Keratinocyte (primary cell): Measurements from ENCODE around the gene SLC12A5. TPM values are rescaled to one million over a fixed set of nuclear protein-coding genes. Genes with fewer than 3 reads are reported as not detected.

ENCODE experiments used
- DNase-seq: peaks from one replicate; pipeline ENCODE4 v3.0.0-alpha.2; 2011; ENCODE audit warnings: low read depth, missing footprints, low spot score
- FAIRE-seq: peaks from 2 replicates; lab custom pipeline; 2011; peaks lifted over from hg19 to GRCh38; lab: Jason Lieb, UNC
- H2AFZ ChIP-seq: 2 replicates; pipeline ENCODE4 v1.6.0; 2012; ENCODE audit warnings: low read length, control low read depth, inconsistent platforms; ENCODE audit not compliant: control insufficient read depth
- H3K27ac ChIP-seq: 2 replicates; pipeline ENCODE4 v1.5.1; 2011; ENCODE audit warnings: low read length; ENCODE audit not compliant: control insufficient read depth, insufficient read depth
- H3K27me3 ChIP-seq: 3 replicates; pipeline ENCODE4 v1.6.0; 2011; ENCODE audit warnings: low read length; ENCODE audit not compliant: control insufficient read depth, insufficient read depth; ENCODE audit errors: extremely low read depth
- H3K36me3 ChIP-seq, 2 experiments: 2 replicates in 1 of 2; 3 replicates in 1 of 2; pipeline ENCODE4 v1.5.1; 2011; ENCODE audit warnings: low read length in 2 of 2, mild to moderate bottlenecking in 1 of 2; ENCODE audit not compliant: control insufficient read depth in 2 of 2, insufficient read depth in 2 of 2; ENCODE audit errors: extremely low read depth in 1 of 2
- H3K4me1 ChIP-seq: 3 replicates; pipeline ENCODE4 v1.5.1; 2011; ENCODE audit warnings: low read length; ENCODE audit not compliant: control insufficient read depth, insufficient read depth; ENCODE audit errors: extremely low read depth
- H3K4me2 ChIP-seq: 3 replicates; pipeline ENCODE4 v1.6.0; 2011; ENCODE audit warnings: low read depth, low read length; ENCODE audit not compliant: control insufficient read depth, insufficient read depth; ENCODE audit errors: extremely low read depth
- H3K4me3 ChIP-seq, 3 experiments: fragments of 200-600 bp in 1 of 3; sonication (generic) in 1 of 3; 2 replicates in 2 of 3; 3 replicates in 1 of 3; pipeline ENCODE4 v1.5.1; 2011 to 2016; ENCODE audit warnings: low read length in 3 of 3, mild to moderate bottlenecking in 3 of 3, control low read depth in 2 of 3, inconsistent platforms in 1 of 3, low read depth in 1 of 3, mixed read lengths in 1 of 3, mixed run types in 1 of 3, moderate library complexity in 1 of 3; ENCODE audit not compliant: control insufficient read depth in 2 of 3, insufficient read depth in 2 of 3; ENCODE audit errors: extremely low read depth in 1 of 3
- H3K79me2 ChIP-seq: 2 replicates; pipeline ENCODE4 v1.6.0; 2012; ENCODE audit warnings: low read length; ENCODE audit not compliant: control insufficient read depth, insufficient read depth
- H3K9ac ChIP-seq: 3 replicates; pipeline ENCODE4 v1.6.0; 2011; ENCODE audit warnings: low read length; ENCODE audit not compliant: control insufficient read depth, insufficient read depth; ENCODE audit errors: extremely low read depth
- H3K9me1 ChIP-seq: 3 replicates; pipeline ENCODE4 v1.6.0; 2011; ENCODE audit warnings: low read length; ENCODE audit not compliant: control insufficient read depth, insufficient read depth; ENCODE audit errors: extremely low read depth
- H3K9me3 ChIP-seq: 2 replicates; pipeline ENCODE4 v1.5.1; 2012; ENCODE audit warnings: low read depth, low read length; ENCODE audit not compliant: control insufficient read depth
- H4K20me1 ChIP-seq: 3 replicates; pipeline ENCODE4 v1.6.0; 2011; ENCODE audit warnings: low read length; ENCODE audit not compliant: control insufficient read depth, insufficient read depth; ENCODE audit errors: extremely low read depth
- EZH2 ChIP-seq: IDR thresholded peaks from one replicate; pipeline ENCODE4 v1.6.1; 2012; ENCODE audit warnings: inconsistent platforms, mild to moderate bottlenecking, low read length, moderate library complexity
- dilution Hi-C: fragments of 300-500 bp; cut with MboI; formaldehyde crosslinking; loops from one replicate; pipeline ENCODE4 v1.7.0; 2020; ENCODE audit warnings: low sequenced_read_pairs; ENCODE audit not compliant: extremely low pct_ligation_motif_present
- polyA plus RNA-seq, 5 experiments: library from polyadenylated mRNA; depleted of rRNA in 3 of 5; stranded (reverse) in 3 of 5; stranded (forward) in 1 of 5; unstranded in 1 of 5; fragments of >200 nt; gene quantifications; 1 replicate in 1 of 5; 2 replicates in 3 of 5; 3 replicates in 1 of 5; pipeline versions ENCODE4 v1.2.1 to v1.2.3, GENCODE V29; 2011 to 2012; ENCODE audit warnings: missing spikeins in 2 of 5, low read depth in 1 of 5, low replicate concordance in 1 of 5
- TF ChIP-seq, protein P1 (sequence below), 3 experiments: IDR thresholded peaks in 1 of 3; conservative IDR thresholded peaks in 1 of 3; optimal IDR thresholded peaks in 1 of 3; 2 replicates in 2 of 3; 3 replicates in 1 of 3; pipeline versions ENCODE3 to v1.5.1; 2011; ENCODE audit warnings: low read length in 3 of 3, mild to moderate bottlenecking in 3 of 3, moderate library complexity in 2 of 3, control low read depth in 1 of 3, inconsistent platforms in 1 of 3; ENCODE audit not compliant: insufficient read depth in 2 of 3; ENCODE audit errors: extremely low read depth in 1 of 3

The SLC12A5 gene
- polyA plus RNA-seq, 1 donor (not counting 4 experiments of a cell fraction or from before 2014, with no cell fraction given) = not detected

- Histone ChIP-seq H3K79me2 (no peaks in the 10 kb centered on the region), H3K36me3 (peaks cover 34 to 44% of the 10 kb centered on the region in 2 experiments)
Measured at GRCh38 chr20:46062151-46062550, 33.1 kb downstream of the SLC12A5 start.

GRCh38 chr20:46062621-46063020 lies 33.6 kb downstream of the SLC12A5 start:
- no peak overlapping the region for H3K4me3 ChIP-seq
- dilution Hi-C loops = no loop called here
- H3K9me3 ChIP-seq = no peaks in the 10 kb centered on the region
- H2AFZ ChIP-seq = no peak overlapping the region
- peaks cover 8% of the 10 kb centered on the region for H3K27me3 ChIP-seq
- no peaks in the 10 kb centered on the region for H3K79me2 ChIP-seq
- DNase-seq (no peak), FAIRE-seq (no peak)
- peaks cover 2% of the 10 kb centered on the region for H3K9me1 ChIP-seq
- H3K36me3 ChIP-seq = peaks cover 34 to 45% of the 10 kb centered on the region in 2 experiments
- no peak overlapping the region for H3K27ac ChIP-seq
- no peak overlapping the region for H3K9ac ChIP-seq
- H3K4me1 ChIP-seq = no peaks in the 10 kb centered on the region
- peaks cover 3% of the 10 kb centered on the region for H4K20me1 ChIP-seq
- H3K4me2 ChIP-seq = no peak overlapping the region
- TF ChIP-seq, protein P1, sequence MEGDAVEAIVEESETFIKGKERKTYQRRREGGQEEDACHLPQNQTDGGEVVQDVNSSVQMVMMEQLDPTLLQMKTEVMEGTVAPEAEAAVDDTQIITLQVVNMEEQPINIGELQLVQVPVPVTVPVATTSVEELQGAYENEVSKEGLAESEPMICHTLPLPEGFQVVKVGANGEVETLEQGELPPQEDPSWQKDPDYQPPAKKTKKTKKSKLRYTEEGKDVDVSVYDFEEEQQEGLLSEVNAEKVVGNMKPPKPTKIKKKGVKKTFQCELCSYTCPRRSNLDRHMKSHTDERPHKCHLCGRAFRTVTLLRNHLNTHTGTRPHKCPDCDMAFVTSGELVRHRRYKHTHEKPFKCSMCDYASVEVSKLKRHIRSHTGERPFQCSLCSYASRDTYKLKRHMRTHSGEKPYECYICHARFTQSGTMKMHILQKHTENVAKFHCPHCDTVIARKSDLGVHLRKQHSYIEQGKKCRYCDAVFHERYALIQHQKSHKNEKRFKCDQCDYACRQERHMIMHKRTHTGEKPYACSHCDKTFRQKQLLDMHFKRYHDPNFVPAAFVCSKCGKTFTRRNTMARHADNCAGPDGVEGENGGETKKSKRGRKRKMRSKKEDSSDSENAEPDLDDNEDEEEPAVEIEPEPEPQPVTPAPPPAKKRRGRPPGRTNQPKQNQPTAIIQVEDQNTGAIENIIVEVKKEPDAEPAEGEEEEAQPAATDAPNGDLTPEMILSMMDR (optimal IDR thresholded peaks at IDR 0.05 in 1 of 3, IDR thresholded peaks at IDR 0.05 in 1 of 3, conservative IDR thresholded peaks at IDR 0.05 in 1 of 3; ENCODE audit: extremely low read depth in 1 of 3, insufficient read depth in 2 of 3, low read length in 3 of 3) = no peak
- TF ChIP-seq EZH2 = no peak

More at GRCh38 chr20:46062151-46062550, 33.1 kb downstream of the SLC12A5 start:
- Histone ChIP-seq H2AFZ (no peak overlapping the region), H3K27me3 (peaks cover 13% of the 10 kb centered on the region), H3K9ac (no peak overlapping the region), H3K4me2 (no peak overlapping the region), H3K27ac (no peak overlapping the region), H3K4me3 (no peak overlapping the region), H3K4me1 (no peaks in the 10 kb centered on the region), H3K9me3 (no peaks in the 10 kb centered on the region), H4K20me1 (peaks cover 6% of the 10 kb centered on the region), H3K9me1 (peaks cover 2% of the 10 kb centered on the region)
- TF ChIP-seq, protein P1 (optimal IDR thresholded peaks at IDR 0.05 in 1 of 3, IDR thresholded peaks at IDR 0.05 in 1 of 3, conservative IDR thresholded peaks at IDR 0.05 in 1 of 3; ENCODE audit: extremely low read depth in 1 of 3, insufficient read depth in 2 of 3, low read length in 3 of 3) = no peak
- dilution Hi-C loops = no loop called here
- FAIRE-seq (no peak), DNase-seq (no peak)
